Osteocyte (in vitro differentiated cells): ENCODE data around the gene RNF213. TPM values are rescaled to one million over a fixed set of nuclear protein-coding genes. Genes with fewer than 3 reads are reported as not detected.

ENCODE experiments used
- DNase-seq: peaks from one replicate; pipeline ENCODE4 v3.0.0; 2021; ENCODE audit warnings: mixed read lengths; ENCODE audit not compliant: unreplicated experiment; ENCODE audit errors: extremely low spot score
- H3K27ac Mint-ChIP-seq: one replicate; pipeline ENCODE4 v1.8.0; 2021; ENCODE audit warnings: mild to moderate bottlenecking, mixed read lengths; ENCODE audit not compliant: unreplicated experiment
- H3K27me3 Mint-ChIP-seq: one replicate; pipeline ENCODE4 v1.8.0; 2021; ENCODE audit warnings: mixed read lengths; ENCODE audit not compliant: unreplicated experiment
- H3K36me3 Mint-ChIP-seq: one replicate; pipeline ENCODE4 v1.8.0; 2021; ENCODE audit warnings: mixed read lengths; ENCODE audit not compliant: unreplicated experiment
- H3K4me1 Mint-ChIP-seq: one replicate; pipeline ENCODE4 v1.8.0; 2021; ENCODE audit warnings: mixed read lengths; ENCODE audit not compliant: unreplicated experiment
- H3K4me3 Mint-ChIP-seq: one replicate; pipeline ENCODE4 v1.8.0; 2021; ENCODE audit warnings: mild to moderate bottlenecking, moderate library complexity, mixed read lengths; ENCODE audit not compliant: unreplicated experiment
- H3K9me3 Mint-ChIP-seq: one replicate; pipeline ENCODE4 v1.8.0; 2021; ENCODE audit warnings: mixed read lengths; ENCODE audit not compliant: unreplicated experiment
- CTCF ChIP-seq: fragments of 200-600 bp; sonication (generic); IDR thresholded peaks from 2 replicates; pipeline ENCODE4 v1.5.0; 2021; ENCODE audit warnings: antibody characterized with exemption, mild to moderate bottlenecking, moderate library complexity
- total RNA-seq: library from RNA; stranded (reverse); gene quantifications from 2 replicates; pipeline ENCODE4 v1.2.1, GENCODE V29; 2021

The RNF213 gene
- total RNA-seq, 1 donor from 2014 or later = 106 TPM

DNA sequence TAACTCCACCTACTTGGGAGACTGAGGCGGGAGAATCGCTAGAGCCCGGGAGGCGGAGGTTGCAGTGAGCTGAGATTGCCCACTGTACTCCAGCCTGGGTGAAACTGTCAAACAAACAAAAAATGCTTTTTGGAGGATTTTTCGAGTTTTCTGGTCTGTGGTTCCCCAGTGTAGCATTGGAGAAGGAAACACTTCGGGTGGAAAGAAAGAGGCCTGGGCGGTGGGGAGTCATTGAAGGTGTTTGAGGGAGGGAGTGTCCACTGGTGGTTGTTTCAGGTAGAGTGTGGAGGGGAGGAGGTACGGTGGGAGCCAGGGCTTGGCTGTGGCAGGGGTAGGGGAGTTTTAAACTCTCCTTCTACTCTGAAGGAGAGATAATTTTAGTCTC, 1.2 kb downstream of the RNF213 start:
- no peak for DNase-seq
- Mint-ChIP-seq H3K27me3 (no peaks in the 10 kb centered on the region), H3K27ac (peak overlapping the region; percentile 86), H3K4me1 (peaks cover 26% of the 10 kb centered on the region), H3K9me3 (no peaks in the 10 kb centered on the region), H3K4me3 (peak overlapping the region; percentile 82), H3K36me3 (peaks cover 14% of the 10 kb centered on the region)
- TF ChIP-seq CTCF = no peak

DNA sequence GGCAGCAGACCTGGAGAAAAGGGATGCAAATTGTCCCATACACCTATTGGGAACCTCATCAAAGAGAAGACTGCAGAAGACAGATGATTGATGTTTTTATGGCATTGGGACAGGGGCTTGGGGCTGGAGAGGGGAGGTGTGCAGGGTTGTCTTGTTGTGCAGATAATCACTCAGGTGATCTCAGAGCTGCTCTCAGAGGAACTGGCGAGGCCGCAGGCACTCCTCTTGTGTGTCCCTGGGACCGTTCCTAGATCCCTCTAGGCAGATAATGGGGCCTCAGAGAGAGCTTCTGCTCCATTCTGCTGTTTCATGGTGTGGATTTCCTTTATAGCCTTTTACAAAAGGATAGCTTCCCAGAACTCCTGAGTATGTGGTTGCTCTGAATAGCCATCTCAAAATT, 1.6 kb downstream of the RNF213 start:
- no peak for DNase-seq
- no peaks in the 10 kb centered on the region for H3K9me3 Mint-ChIP-seq
- H3K4me3 Mint-ChIP-seq = peak overlapping the region; percentile 82
- H3K4me1 Mint-ChIP-seq = peaks cover 26% of the 10 kb centered on the region
- H3K27ac Mint-ChIP-seq = peak overlapping the region; percentile 86
- no peaks in the 10 kb centered on the region for H3K27me3 Mint-ChIP-seq
- TF ChIP-seq CTCF = no peak
- peaks cover 14% of the 10 kb centered on the region for H3K36me3 Mint-ChIP-seq

- no peak for DNase-seq
- peaks cover 19% of the 10 kb centered on the region for H3K36me3 Mint-ChIP-seq
- H3K27me3 Mint-ChIP-seq = no peaks in the 10 kb centered on the region
- no peak overlapping the region for H3K4me3 Mint-ChIP-seq
- H3K4me1 Mint-ChIP-seq = peaks cover 26% of the 10 kb centered on the region
- H3K9me3 Mint-ChIP-seq = no peaks in the 10 kb centered on the region
- TF ChIP-seq CTCF = no peak
- H3K27ac Mint-ChIP-seq = peak overlapping the region; percentile 86
Measured at GRCh38 chr17:80262775-80263244, 2.2 kb downstream of the RNF213 start.

DNA sequence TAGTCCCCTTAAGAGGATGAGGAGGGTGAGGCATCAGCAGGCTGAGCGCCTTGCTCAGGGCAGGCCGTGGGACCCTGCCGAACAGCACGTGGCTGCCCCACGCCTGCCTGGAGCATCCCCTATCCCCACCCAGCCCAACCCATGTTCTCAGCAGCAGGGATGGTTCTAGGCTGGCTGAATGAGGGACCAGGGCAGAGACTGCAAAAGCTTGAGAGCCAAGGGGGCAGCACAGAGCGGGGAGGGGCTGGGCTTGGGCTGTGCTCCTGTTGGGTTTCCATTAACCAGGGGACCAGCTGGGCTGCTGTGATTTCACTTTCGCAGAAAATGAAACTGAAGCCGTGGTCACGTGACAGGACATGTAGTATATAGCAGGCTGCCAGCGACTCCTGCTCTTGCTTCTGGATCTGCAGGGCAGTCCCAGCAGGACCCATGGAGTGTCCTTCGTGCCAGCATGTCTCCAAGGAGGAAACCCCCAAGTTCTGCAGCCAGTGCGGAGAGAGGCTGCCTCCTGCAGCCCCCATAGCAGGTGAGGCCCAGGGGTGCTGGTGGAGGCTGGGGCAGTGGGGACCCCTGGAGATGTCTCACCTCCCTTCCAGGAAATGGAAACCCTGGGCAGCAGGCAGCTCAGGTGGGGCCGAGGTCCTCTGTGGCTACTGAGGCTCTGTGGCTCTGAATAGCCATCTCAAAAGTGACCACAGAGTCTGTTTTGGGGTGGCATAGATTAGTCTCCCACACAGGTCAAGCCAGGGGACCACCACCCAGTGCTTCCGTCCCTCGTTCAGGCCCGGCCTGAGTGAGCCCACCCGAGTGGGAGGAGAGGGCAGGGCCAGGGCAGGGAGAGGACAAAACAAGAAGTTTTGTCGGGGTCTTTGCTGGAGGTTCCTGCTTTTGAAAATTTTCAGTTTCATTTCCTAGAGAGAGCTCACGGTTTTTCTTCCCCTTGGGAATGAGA, 2.9 kb downstream of the RNF213 start:
- H3K27me3 Mint-ChIP-seq = no peaks in the 10 kb centered on the region
- no peak for TF ChIP-seq CTCF
- no peaks in the 10 kb centered on the region for H3K9me3 Mint-ChIP-seq
- peaks cover 19% of the 10 kb centered on the region for H3K36me3 Mint-ChIP-seq
- H3K4me1 Mint-ChIP-seq = peaks cover 26% of the 10 kb centered on the region
- no peak for DNase-seq
- H3K4me3 Mint-ChIP-seq = peak overlapping the region; percentile 40
- H3K27ac Mint-ChIP-seq = peak overlapping the region; percentile 54
